HG02885 (cell line): ENCODE measurements around the gene AXIN2.
"Not testable (repeated sequence)": the region's sequence is repeated elsewhere in the genome, so short reads cannot be mapped to it uniquely, and the experiment has no call there.

Experiments used
- ATAC-seq: cut with Tn5 transposase; IDR thresholded peaks from one replicate; pipeline ENCODE4 v1.9.1; 2021; ENCODE audit warnings: mild to moderate bottlenecking; ENCODE audit not compliant: unreplicated experiment, poor library complexity

AXIN2 gene

DNA sequence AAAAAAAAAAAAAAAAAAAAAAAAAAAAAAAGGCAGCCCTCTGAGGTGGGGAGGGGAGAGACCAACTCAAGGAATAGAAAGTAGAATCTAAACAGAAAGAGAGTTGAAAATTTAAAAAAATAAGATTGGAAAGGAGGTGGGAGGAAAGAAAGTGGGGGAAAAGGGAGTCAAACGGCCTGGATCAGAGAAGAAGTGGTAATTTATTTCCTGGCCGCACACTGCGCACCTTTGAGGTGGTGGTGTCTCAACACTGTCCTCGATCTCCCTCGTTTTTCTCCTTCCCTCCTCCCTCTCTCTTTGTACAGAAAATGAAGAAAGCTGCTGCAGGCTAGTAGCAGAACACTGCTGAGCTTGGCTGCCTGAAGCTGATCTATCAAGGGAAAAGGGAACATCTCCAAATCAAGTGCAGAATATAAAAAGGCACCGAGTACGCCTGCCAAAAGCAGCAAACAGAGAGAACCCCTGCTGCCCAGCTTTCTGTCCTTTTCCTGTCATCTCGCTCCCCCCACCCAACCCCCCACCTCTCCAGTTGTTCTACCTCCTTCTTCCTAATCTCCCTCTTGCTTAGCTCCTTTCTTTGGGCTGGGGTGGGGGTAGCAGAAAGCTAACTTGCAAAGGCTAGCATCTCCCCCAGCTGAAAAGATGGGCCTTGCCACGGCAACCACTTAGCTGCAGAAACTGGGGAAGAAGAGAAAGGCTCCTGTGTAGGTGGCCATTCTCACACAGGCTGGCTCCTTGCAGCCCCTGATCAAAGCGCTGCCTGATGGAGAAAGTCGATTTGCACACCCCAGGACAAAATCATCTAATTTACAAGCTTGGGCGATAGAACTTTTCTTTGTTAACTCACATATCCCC lies 22.5 kb downstream of the AXIN2 start:
- no peak for ATAC-seq

- ATAC-seq, result no peak
Measured at GRCh38 chr17:65537845-65538674, 23.4 kb downstream of the AXIN2 start.

- ATAC-seq, result no peak
Measured at GRCh38 chr17:65537343-65537844, 24.1 kb downstream of the AXIN2 start.

DNA sequence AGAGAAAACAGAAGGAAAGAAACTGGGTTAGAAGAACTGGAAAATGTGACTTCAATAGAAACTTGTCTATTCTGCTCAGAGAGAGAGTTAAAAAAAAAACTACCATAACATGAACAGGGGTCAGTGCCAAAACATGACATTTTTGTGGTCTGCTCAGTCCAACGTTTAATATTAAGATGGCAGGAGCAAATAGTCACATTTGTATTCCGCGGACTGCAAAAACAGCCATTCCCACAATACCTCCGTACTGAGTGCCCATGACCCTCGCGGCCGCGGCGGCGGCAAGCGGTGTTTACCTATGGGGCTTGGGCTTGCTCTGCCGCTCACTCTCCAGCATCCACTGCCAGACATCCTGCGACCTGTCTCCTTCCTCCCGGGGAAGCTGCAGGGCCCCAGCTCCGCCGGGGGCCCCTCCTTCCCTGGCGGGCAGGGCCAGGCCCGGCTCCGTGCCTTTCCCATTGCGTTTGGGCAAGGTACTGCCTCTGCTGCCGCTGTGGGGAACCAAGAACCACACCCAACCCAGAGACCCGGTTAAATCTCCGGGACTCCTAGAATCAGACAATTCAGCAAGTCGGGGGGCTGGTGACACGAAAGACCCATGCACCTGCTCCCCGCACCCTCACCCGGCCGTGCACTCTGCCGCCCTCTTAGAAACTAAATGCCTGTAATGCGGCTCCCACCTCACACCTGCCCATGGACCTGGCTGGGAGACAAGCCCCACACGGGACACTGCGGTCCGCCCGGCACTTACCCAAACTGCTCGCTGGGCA lies 24.7 kb downstream of the AXIN2 start:
- ATAC-seq, result no peak

- no peak for ATAC-seq
Measured at GRCh38 chr17:65535777-65536572, 25.5 kb downstream of the AXIN2 start.

GRCh38 chr17:65533852-65534457 lies 27.5 kb downstream of the AXIN2 start:
- no peak for ATAC-seq

DNA sequence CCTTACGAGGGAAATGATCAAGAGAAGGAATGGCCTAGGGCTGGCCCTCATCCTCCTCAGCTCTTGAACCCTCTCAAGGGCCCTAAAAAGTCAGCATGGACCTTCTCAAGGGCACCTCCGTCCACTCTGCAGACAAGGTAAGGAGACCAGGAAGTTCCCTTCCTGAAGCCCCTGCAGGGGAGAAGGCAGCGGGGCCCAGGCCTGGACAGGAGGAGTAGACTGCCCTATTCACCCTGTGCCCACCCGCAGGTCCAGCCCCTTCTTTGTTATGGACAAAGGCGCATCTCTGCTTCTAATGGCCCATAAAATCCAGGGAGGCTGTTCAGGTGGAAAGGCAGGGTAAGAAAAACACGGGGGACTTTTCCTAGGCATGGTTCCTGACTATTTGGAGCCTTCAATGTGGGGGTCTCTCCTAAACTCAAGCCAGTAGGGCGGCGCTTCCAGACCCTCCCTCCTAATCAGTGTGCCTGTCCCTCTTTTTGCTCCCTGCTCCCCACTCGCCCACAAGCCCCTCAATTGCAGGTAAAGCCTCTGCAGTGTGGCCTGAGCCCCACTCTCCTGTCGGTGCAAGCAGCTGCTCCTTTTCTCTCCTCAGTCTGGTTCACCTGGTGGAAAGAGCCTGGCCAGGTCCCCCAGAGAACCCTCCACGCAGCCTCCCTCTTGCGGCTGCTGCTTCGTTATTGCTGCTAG lies 28.2 kb downstream of the AXIN2 start:
- no peak for ATAC-seq

DNA sequence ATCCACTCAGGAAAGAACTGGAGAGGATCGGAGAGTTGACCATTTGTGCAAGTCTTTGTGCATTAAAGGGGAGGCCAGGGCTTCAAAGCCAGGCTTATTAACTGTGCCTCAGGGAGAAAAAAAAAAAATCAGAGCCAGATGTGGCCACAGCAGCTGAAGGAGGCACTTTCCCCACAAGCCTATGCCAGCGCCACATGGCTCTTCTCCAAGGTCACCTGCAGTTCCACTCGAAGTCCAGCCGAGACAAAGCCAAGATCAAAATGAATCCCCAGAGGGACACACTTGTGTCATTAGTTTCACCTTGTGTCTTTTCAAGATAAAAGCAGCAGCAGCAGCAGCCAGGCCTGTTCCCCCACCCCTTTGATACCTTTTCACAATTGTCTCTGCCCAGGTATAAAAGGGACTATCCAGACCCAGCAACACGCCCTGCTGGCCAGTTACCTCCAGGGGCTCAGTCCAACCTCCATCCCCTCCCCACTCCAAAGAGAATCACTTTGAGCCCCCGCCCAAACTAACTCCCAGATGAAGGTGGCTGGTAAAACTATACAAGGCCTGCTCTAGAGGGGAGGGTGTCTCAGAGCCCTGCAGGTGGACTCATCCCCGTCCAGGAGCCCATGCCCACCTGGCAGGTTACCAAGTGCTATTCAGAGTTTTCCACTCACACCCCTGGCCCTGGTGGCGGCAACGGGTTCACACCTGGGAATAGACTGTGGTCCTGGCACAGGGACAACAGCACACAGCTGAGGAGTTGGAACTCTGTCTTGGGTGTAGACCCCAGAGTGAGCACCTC lies 29.2 kb downstream of the AXIN2 start:
- no peak for ATAC-seq

GRCh38 chr17:65531256-65532100 lies 30.0 kb downstream of the AXIN2 start:
- no peak for ATAC-seq

DNA sequence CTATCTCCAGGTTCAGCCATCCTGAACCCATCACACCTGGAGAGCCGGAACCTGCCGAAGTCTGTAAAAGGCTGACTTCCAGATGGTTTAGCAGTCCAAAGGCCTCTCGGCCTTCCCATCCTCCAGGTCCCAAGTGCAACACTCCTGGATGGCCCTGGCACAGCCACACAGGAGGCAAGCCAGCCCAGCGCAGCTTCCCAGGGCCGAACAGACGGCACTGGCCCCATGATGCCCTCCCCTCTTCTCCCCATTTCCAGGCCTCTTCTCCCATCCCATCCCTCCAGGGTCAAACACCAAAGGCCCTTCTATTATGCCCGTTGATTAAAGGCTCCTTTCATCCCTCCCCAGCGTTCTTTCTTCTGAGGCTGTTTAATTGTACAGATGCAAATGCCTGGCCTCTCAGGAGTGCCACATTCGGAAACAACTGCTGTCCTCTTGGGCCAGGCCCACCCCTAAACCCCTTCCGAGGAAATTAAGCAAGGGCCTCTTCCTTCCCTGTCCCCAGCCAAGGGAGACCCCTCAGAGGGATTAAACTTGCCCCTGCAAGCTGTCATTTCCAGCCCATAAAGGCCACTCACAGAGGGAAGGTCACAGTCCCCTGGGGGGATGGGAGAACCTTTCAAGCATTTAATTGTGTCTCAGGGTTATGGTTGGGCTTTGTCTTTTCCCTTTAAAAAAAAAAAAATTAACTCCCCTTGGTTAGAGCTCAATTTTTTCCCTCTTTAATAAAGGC lies 30.8 kb downstream of the AXIN2 start:
- no peak for ATAC-seq

- no peak for ATAC-seq
Measured at GRCh38 chr17:65529761-65530522, 31.5 kb downstream of the AXIN2 start.

- no peak for ATAC-seq
Measured at GRCh38 chr17:65529040-65529633, 32.3 kb downstream of the AXIN2 start.

GRCh38 chr17:65527857-65528591 lies 33.4 kb downstream of the AXIN2 start:
- no peak for ATAC-seq

DNA sequence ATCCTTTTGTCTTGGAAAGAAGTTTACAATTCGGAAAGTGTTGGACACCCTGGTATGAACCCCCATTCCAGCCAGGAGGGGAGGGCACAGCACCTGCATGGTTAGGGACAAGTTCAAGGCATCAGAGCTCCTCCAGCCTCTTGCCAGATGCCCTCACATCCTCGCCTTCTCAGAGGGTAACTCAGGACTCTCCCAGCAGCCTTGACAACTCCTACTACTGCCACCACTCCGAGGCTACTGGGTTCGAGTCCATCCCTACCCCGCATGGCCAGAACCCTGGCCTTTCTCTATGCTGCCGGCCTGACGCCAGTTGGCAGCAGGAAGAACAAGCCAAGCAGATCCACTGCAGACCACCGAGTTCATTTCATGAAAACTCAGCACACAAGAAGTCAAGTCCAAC lies 34.1 kb downstream of the AXIN2 start:
- ATAC-seq, result no peak

DNA sequence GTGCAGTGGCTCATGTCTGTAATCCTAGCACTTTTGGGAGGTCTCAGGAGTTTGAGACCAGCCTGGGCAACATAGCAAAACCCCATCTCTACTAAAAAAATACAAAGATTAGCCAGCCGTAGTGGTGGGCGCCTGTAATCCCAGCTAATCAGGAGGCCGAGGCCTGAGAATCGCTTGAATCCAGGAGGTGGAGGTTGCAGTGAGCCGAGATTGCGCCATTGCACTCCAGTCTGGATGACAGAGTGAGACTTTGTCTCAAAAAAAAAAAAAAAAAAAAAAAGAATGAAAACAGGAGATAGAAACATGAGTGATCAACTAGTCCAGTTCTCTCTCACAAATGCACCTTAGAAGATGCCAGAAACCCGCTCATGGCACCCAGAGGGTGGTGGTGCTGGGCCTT lies 34.6 kb downstream of the AXIN2 start:
- ATAC-seq, result not testable (repeated sequence)
